ENCODE results near the gene HDAC10. TPM values are rescaled to one million over a fixed set of nuclear protein-coding genes. Genes with fewer than 3 reads are reported as not detected.

Gene HDAC10, protein sequence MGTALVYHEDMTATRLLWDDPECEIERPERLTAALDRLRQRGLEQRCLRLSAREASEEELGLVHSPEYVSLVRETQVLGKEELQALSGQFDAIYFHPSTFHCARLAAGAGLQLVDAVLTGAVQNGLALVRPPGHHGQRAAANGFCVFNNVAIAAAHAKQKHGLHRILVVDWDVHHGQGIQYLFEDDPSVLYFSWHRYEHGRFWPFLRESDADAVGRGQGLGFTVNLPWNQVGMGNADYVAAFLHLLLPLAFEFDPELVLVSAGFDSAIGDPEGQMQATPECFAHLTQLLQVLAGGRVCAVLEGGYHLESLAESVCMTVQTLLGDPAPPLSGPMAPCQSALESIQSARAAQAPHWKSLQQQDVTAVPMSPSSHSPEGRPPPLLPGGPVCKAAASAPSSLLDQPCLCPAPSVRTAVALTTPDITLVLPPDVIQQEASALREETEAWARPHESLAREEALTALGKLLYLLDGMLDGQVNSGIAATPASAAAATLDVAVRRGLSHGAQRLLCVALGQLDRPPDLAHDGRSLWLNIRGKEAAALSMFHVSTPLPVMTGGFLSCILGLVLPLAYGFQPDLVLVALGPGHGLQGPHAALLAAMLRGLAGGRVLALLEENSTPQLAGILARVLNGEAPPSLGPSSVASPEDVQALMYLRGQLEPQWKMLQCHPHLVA
- 47.9 TPM for total RNA-seq
- long read RNA-seq, transcript HDAC10-201 (20 exons, 2,687 nt): major isoform, 5 of 68 reads
- long read RNA-seq, partial matches to known transcripts: 32 of 68 reads
- long read RNA-seq, other reads (novel, unspliced or antisense): 29 of 68 reads

DNA sequence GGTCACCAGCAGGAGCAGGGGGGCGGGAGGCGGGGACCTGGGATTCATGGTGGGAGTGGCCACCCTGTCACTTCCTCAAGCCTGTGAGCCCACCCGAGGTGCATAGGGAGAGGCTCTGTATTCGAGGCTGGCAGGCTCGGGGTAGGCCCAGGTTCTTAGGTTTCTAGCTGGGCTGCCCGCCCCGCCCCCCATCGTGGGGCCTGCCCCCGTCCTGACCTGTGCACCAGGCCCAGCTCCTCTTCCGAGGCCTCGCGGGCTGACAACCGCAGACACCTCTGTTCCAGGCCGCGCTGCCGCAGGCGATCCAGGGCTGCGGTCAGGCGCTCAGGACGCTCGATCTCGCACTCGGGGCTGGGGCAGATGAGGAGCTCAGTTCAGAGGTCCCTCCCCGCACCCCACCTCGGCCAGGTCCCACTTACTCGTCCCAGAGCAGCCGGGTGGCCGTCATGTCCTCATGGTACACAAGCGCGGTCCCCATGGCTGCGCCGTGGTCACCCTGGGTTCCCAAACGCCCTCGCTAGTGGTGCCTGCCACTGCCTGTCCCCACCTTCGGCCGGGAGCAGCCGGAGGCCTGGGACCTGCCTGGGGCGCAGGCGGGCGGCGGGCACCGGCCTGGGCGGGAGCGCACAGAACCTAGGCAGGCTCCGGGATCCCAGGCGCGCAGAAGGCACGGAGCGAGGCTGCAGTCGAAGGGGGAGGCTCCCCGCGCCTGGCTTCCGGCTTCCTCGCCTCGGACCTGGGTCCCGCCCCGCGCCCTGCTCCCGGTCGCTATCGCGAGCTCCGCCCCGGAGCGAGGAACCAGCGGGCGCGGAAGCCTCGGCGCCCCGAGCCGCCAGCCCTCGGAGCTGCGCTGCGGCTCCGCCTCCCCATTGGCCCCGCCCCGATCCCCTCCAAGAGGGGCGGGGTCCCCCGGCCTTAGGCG, at the start of gene HDAC10:
HDAC10 (minus strand) TSS at position 711 of the 922 bp plus-strand sequence; CDS start at position 478, 233 bp downstream.
- Histone ChIP-seq H3K27ac (peak within 1 kb of the TSS; percentile 79), H3K4me1 (peaks cover 45% of the 10 kb centered on the region), H3K27me3 (ENCODE audit: low read depth) (no peaks in the 10 kb centered on the region), H3K36me3 (peaks cover 10% of the 10 kb centered on the region), H3K9me3 (no peaks in the 10 kb centered on the region), H3K4me3 (peak within 1 kb of the TSS; percentile 92)
- DNase-seq (peak; percentile 92), ATAC-seq (peak; percentile 88 to 89)
- intact Hi-C loops (cut with DNase I): no loop called here
- TF ChIP-seq, protein P1, sequence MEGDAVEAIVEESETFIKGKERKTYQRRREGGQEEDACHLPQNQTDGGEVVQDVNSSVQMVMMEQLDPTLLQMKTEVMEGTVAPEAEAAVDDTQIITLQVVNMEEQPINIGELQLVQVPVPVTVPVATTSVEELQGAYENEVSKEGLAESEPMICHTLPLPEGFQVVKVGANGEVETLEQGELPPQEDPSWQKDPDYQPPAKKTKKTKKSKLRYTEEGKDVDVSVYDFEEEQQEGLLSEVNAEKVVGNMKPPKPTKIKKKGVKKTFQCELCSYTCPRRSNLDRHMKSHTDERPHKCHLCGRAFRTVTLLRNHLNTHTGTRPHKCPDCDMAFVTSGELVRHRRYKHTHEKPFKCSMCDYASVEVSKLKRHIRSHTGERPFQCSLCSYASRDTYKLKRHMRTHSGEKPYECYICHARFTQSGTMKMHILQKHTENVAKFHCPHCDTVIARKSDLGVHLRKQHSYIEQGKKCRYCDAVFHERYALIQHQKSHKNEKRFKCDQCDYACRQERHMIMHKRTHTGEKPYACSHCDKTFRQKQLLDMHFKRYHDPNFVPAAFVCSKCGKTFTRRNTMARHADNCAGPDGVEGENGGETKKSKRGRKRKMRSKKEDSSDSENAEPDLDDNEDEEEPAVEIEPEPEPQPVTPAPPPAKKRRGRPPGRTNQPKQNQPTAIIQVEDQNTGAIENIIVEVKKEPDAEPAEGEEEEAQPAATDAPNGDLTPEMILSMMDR (IDR thresholded peaks at IDR 0.05): no peak

DNA sequence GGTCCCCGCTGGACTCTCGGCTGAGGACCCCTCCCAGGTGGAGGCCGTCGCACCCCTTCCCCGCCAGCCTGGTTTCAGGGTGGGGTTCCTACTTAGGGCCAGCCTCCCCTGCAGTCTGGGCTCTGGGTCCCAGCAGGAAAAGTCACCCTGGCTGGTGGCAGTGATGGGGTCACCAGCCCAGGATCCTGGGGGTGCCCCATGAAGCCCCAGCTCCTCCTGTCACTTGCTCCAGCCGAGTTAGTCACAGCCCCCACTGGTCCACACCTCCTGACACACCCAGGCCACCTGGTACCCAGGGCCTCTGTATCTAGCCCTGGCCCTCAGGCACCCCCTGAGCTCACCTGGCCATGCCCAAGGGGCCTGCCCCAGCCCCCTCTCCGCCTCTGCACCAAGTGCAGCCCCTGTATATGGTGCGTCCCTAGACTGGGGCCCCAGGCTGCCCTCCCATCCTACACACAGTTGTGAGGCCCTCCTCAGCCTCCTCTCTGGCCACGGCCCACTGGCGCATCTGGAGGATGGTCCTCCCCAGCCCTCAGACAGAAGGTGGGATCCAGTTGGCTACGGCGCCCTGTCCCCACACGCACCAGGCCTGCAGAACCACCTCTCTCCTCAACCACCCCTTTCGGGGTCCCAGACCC, 49.7 kb upstream of the HDAC10 start:
- TF ChIP-seq, protein P1 (IDR thresholded peaks at IDR 0.05): no peak
- ATAC-seq (no peak), DNase-seq (no peak)
- peaks cover 97% of the 10 kb centered on the region for H3K4me1 ChIP-seq
- no peaks in the 10 kb centered on the region for H3K9me3 ChIP-seq
- peaks cover 4% of the 10 kb centered on the region for H3K36me3 ChIP-seq
- H3K27ac ChIP-seq: peak overlapping the region; percentile 93
- no peaks in the 10 kb centered on the region for H3K27me3 ChIP-seq (ENCODE audit: low read depth)
- intact Hi-C loops (cut with DNase I): no loop called here
- H3K4me3 ChIP-seq: peak overlapping the region; percentile 49

DNA sequence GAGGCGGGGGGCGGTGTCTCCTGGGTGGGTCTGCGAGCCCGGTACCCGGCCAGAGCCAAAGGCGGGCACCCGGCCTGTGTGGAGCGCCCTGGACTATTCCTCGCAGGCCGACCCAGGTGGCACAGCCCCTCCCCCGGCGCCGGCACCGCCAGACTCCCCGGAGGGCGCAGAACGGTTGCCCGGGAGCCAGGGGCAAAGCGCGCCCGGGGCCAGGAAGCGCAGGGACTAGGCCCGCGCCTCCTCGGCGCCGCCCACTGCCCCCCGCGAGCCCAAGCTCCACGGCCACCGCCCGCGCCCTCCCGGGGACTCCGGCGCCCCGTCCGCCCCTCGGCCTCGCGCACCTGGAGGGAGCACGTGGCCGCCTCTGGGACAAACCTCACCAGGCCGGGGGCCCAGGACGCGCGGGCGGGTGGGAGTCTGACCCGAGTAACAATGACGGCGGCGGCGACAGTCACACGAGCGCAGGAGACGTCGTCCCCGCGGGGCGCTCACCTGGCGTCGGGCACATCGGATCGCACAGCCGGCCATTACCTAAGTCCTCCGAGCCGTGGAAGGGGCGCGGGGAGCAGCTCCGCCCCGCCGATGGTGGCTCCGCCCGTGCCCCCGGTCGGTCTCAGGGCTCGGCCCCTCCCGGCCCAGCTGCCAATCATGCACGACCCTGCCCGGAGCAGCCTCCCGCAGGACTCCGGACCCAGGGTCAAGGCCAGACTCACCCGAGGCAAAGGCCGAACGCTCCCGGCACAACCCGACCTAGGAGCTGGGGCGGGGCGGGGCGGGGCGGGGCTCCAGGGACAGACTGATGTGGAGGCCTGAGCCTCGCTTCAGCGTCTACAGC, 48.9 kb upstream of the HDAC10 start:
- no peaks in the 10 kb centered on the region for H3K9me3 ChIP-seq
- peaks cover 97% of the 10 kb centered on the region for H3K4me1 ChIP-seq
- H3K4me3 ChIP-seq: peak overlapping the region; percentile 49
- intact Hi-C loops (cut with DNase I): no loop called here
- peak overlapping the region; percentile 93 for H3K27ac ChIP-seq
- no peak for ATAC-seq
- no peaks in the 10 kb centered on the region for H3K27me3 ChIP-seq (ENCODE audit: low read depth)
- no peak for DNase-seq
- TF ChIP-seq, protein P1 (IDR thresholded peaks at IDR 0.05): no peak
- peaks cover 4% of the 10 kb centered on the region for H3K36me3 ChIP-seq

DNA sequence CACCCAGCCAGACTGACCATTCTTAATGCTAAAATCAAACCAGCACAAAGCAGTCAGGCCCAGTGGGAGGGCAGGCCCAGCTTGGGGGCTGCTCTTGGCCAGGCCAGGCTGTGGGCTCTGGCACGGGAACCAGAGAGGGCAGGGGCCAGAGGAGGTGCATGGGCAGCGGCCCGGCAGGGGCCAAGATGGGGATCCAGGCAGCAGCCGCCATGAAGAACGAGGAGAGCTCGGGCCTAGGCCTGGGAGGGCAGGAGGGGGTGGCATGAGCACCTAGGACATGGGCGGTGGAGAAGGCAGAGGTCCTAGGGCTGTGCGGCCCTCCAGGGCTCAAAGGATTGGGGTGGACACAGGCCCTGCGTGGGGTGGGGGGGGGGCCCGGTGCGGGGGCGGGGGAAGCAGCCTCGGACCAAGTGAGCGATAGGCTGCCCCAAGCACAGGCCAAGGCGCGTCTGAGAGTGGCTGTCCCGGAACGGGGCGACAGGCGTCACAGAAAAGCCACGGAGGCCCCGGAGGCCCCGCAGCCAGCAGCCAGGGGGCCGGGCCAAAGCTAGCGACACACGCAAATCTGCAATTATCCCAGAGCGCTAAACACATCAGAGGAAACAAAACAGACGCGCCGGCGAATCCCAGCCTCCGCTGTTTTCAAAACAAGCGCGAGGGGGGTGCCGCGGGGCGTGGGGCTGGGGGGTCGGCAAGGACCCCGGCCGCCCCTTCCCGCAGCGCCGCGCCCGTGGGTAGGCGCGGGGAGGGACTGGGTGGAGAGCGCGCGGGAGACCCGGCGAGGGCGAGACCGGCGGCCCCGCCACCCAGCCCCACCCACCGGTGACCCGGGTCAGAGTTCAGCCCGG, 48.1 kb upstream of the HDAC10 start:
- Histone ChIP-seq H3K4me1 (peaks cover 97% of the 10 kb centered on the region), H3K9me3 (no peaks in the 10 kb centered on the region), H3K27me3 (ENCODE audit: low read depth) (no peaks in the 10 kb centered on the region), H3K27ac (peak overlapping the region; percentile 93), H3K36me3 (peaks cover 4% of the 10 kb centered on the region), H3K4me3 (peak overlapping the region; percentile 49)
- intact Hi-C loops (cut with DNase I): no loop called here
- TF ChIP-seq, protein P1 (IDR thresholded peaks at IDR 0.05): no peak
- ATAC-seq: no peak
- DNase-seq: no peak

Measured in lower lobe of right lung (tissue), 2 donors.